ENCODE measurements around the gene SRSF8. TPM values are rescaled to one million over a fixed set of nuclear protein-coding genes. Genes with fewer than 3 reads are reported as not detected.
"Not testable (repeated sequence)": the region's sequence is repeated elsewhere in the genome, so short reads cannot be mapped to it uniquely, and the experiment has no call there.

The SRSF8 gene, protein sequence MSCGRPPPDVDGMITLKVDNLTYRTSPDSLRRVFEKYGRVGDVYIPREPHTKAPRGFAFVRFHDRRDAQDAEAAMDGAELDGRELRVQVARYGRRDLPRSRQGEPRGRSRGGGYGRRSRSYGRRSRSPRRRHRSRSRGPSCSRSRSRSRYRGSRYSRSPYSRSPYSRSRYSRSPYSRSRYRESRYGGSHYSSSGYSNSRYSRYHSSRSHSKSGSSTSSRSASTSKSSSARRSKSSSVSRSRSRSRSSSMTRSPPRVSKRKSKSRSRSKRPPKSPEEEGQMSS
- 48.5 and 55.6 TPM in 2 replicates for total RNA-seq (2022)
- percentile 95 among the genes with signal in this experiment for Bru-seq, nascent RNA
- percentile 99 among the genes with signal in this experiment for BruChase-seq, experiment 1, labeled RNA remaining after a 6-hour chase
- BruChase-seq, experiment 2, labeled RNA remaining after a 2-hour chase: percentile 98 among the genes with signal in this experiment
- long read RNA-seq, full-length matches to known transcripts: 160 of 163 reads
- long read RNA-seq, partial matches to known transcripts: 0 of 163 reads
- long read RNA-seq, other reads (novel, unspliced or antisense): 3 of 163 reads

DNA sequence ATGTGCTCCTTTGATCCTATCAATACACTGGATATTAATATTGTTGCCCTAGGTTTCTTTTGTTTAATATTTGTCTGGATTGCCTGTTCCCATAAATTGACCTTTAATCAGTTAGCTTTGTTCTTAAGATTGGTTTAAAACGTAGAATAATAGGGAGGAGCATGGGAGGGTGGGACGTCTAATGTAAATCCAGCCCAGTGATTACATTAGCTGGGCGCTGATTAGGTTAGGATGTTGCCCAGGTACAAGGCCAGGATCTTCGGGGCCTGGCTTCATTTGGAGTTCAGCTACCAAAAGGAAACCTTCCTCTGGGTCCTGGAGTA is at the start of gene SRSF8:
Gene SRSF8 (plus strand): TSS at position 204 of the 323 bp plus-strand sequence. CDS start 308 bp downstream, outside the sequence.
- H3K4me1 Mint-ChIP-seq (ENCODE audit: insufficient read depth, unreplicated experiment): peaks cover 15% of the 10 kb centered on the region
- CTCF ChIA-PET: interaction anchor here (0.6 to 5.9 kb wide), 21 partner anchors 9 to 856 kb away, joined by 3 to 60 read pairs (median 8); partner anchors contain the start of genes CWC15, ENDOD1 and KDM4D
- peak within 1 kb of the TSS; percentile 95 for H3K27ac Mint-ChIP-seq (ENCODE audit: low read depth, unreplicated experiment)
- H3K27me3 Mint-ChIP-seq (ENCODE audit: insufficient read depth, unreplicated experiment): no peaks in the 10 kb centered on the region
- POLR2A ChIA-PET: interaction anchor here (0.6 to 13.0 kb wide), 33 partner anchors 10 to 1323 kb away, joined by 3 to 242 read pairs (median 9); partner anchors contain the start of genes AMOTL1, CCDC82, CEP57 and CWC15
- peak within 1 kb of the TSS; percentile 99 for H3K4me3 Mint-ChIP-seq (ENCODE audit: unreplicated experiment)
- TF ChIP-seq, protein P1, sequence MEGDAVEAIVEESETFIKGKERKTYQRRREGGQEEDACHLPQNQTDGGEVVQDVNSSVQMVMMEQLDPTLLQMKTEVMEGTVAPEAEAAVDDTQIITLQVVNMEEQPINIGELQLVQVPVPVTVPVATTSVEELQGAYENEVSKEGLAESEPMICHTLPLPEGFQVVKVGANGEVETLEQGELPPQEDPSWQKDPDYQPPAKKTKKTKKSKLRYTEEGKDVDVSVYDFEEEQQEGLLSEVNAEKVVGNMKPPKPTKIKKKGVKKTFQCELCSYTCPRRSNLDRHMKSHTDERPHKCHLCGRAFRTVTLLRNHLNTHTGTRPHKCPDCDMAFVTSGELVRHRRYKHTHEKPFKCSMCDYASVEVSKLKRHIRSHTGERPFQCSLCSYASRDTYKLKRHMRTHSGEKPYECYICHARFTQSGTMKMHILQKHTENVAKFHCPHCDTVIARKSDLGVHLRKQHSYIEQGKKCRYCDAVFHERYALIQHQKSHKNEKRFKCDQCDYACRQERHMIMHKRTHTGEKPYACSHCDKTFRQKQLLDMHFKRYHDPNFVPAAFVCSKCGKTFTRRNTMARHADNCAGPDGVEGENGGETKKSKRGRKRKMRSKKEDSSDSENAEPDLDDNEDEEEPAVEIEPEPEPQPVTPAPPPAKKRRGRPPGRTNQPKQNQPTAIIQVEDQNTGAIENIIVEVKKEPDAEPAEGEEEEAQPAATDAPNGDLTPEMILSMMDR (IDR thresholded peaks at IDR 0.05; ENCODE audit: unreplicated experiment): no peak
- no TSS peak for BruUV-seq (replicated peaks)
- intact Hi-C loops (cut with micrococcal nuclease): loop anchor here (1.0 to 5.0 kb wide), 6 partner anchors 66 to 698 kb away; partner anchors contain the start of genes CWC15, KDM4D and SESN3
- no peak for DNase-seq (ENCODE audit: unreplicated experiment)
- no peaks in the 10 kb centered on the region for H3K9me3 Mint-ChIP-seq (ENCODE audit: unreplicated experiment)
- peaks cover 19% of the 10 kb centered on the region for H3K36me3 Mint-ChIP-seq (ENCODE audit: insufficient read depth, unreplicated experiment)

DNA sequence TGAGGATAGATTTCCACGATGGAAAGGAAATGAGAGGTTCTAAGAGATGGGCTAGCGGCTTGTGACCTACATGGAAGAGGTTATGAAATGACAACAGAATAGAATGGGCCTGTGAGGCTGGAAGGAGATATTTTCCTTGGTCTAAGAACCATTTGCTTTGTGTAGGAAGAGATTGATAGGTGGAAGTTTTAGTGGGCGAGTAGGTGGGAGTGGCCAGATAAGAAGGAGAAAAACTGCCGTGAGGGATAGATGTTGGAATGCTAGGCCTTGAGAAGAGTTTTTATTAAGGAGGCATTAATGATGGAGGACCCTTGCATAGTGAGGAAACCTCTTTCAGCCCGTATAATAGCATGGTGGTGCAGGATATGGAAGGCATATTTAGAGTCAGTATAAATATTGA is 45.3 kb upstream of the SRSF8 start:
- intact Hi-C loops (cut with micrococcal nuclease); H3K36me3 Mint-ChIP-seq (ENCODE audit: insufficient read depth, unreplicated experiment); H3K4me3 Mint-ChIP-seq (ENCODE audit: unreplicated experiment); H3K27ac Mint-ChIP-seq (ENCODE audit: low read depth, unreplicated experiment); H3K27me3 Mint-ChIP-seq (ENCODE audit: insufficient read depth, unreplicated experiment); BruUV-seq (replicated peaks); H3K4me1 Mint-ChIP-seq (ENCODE audit: insufficient read depth, unreplicated experiment); CTCF ChIA-PET; POLR2A ChIA-PET; DNase-seq (ENCODE audit: unreplicated experiment); H3K9me3 Mint-ChIP-seq (ENCODE audit: unreplicated experiment): not testable (repeated sequence)

DNA sequence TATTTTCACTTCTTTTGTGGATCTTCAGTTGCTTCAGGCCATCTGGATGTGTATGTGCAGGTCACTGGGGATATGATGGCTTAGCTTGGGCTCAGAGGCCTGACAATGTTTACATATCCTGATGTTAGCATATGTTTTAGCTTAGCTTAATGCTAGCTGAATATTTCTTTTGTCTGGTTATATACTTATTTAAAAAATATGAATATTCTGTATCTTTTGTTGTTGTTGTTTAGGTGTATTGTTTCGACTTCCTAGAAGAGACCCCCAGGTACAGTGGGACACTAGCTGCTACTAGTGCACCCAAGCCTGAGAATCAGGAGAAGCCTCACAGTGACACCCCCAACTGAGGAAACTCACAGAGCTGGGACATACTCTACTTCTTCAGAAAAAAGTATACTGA is 41.8 kb upstream of the SRSF8 start, which contains the start of gene KDM4E:
Gene KDM4E (plus strand): TSS at position 301 of the 400 bp plus-strand sequence. CDS start 300 bp downstream, outside the sequence.
- Mint-ChIP-seq H3K36me3 (ENCODE audit: insufficient read depth, unreplicated experiment) (no peaks in the 10 kb centered on the region), H3K27me3 (ENCODE audit: insufficient read depth, unreplicated experiment) (no peaks in the 10 kb centered on the region), H3K9me3 (ENCODE audit: unreplicated experiment) (no peaks in the 10 kb centered on the region), H3K4me1 (ENCODE audit: insufficient read depth, unreplicated experiment) (no peaks in the 10 kb centered on the region), H3K27ac (ENCODE audit: low read depth, unreplicated experiment) (no peak within 1 kb of the TSS), H3K4me3 (ENCODE audit: unreplicated experiment) (no peak within 1 kb of the TSS)
- BruUV-seq (replicated peaks): no TSS peak
- no peak for DNase-seq (ENCODE audit: unreplicated experiment)
- intact Hi-C loops (cut with micrococcal nuclease): no loop called here
- TF ChIP-seq, protein P1 (IDR thresholded peaks at IDR 0.05; ENCODE audit: unreplicated experiment): no peak
- CTCF ChIA-PET: no interaction called here
- POLR2A ChIA-PET: no interaction called here

DNA sequence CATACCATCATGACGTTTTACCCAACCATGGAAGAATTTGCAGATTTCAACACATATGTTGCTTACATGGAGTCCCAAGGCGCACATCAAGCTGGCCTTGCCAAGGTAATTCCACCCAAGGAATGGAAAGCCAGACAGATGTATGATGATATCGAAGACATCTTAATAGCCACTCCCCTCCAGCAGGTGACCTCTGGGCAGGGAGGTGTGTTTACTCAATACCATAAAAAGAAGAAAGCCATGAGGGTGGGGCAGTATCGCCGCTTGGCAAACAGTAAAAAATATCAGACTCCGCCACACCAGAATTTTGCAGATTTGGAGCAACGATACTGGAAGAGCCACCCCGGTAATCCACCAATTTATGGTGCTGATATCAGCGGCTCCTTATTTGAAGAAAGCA is 41.1 kb upstream of the SRSF8 start:
- H3K9me3 Mint-ChIP-seq (ENCODE audit: unreplicated experiment); DNase-seq (ENCODE audit: unreplicated experiment); BruUV-seq (replicated peaks); intact Hi-C loops (cut with micrococcal nuclease); H3K27me3 Mint-ChIP-seq (ENCODE audit: insufficient read depth, unreplicated experiment); H3K27ac Mint-ChIP-seq (ENCODE audit: low read depth, unreplicated experiment); H3K4me3 Mint-ChIP-seq (ENCODE audit: unreplicated experiment); POLR2A ChIA-PET; CTCF ChIA-PET; H3K36me3 Mint-ChIP-seq (ENCODE audit: insufficient read depth, unreplicated experiment); H3K4me1 Mint-ChIP-seq (ENCODE audit: insufficient read depth, unreplicated experiment): not testable (repeated sequence)

DNA sequence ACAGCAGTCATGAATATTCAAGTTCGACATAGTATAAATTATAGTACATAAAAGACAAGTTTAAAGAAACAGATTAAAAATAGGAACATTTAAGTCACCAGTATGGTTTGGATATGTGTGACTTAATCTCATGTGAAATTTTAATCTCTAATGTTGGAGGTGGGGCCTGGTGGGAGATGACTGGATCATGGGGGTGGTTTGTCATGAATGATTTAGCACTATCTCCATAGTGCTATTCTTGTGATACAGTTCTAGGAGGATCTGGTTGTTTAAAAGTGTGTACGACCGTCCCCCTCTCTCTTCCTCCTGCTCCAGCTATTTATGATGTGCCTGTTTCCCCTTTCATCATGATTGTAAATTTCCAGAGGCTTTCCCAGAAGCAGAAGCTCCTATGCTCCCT is 38.4 kb upstream of the SRSF8 start:
- CTCF ChIA-PET: interaction anchor here (0.7 kb wide), 1 partner anchor 114 kb away, joined by 5 read pairs; no protein-coding TSS in a partner anchor
- no TSS peak for BruUV-seq (replicated peaks)
- H3K9me3 Mint-ChIP-seq (ENCODE audit: unreplicated experiment): no peaks in the 10 kb centered on the region
- intact Hi-C loops (cut with micrococcal nuclease): no loop called here
- POLR2A ChIA-PET: interaction anchor here (0.7 kb wide), 1 partner anchor 718 kb away, joined by 4 read pairs; no protein-coding TSS in a partner anchor
- H3K36me3 Mint-ChIP-seq (ENCODE audit: insufficient read depth, unreplicated experiment): no peaks in the 10 kb centered on the region
- no peak overlapping the region for H3K27ac Mint-ChIP-seq (ENCODE audit: low read depth, unreplicated experiment)
- TF ChIP-seq, protein P1 (IDR thresholded peaks at IDR 0.05; ENCODE audit: unreplicated experiment): no peak
- H3K4me1 Mint-ChIP-seq (ENCODE audit: insufficient read depth, unreplicated experiment): no peaks in the 10 kb centered on the region
- no peak for DNase-seq (ENCODE audit: unreplicated experiment)
- H3K27me3 Mint-ChIP-seq (ENCODE audit: insufficient read depth, unreplicated experiment): no peaks in the 10 kb centered on the region
- H3K4me3 Mint-ChIP-seq (ENCODE audit: unreplicated experiment): no peak overlapping the region
